Measurements from ENCODE around the gene IGF1R. TPM values are rescaled to one million over a fixed set of nuclear protein-coding genes. Genes with fewer than 3 reads are reported as not detected.

IGF1R gene
- total and polyA plus RNA-seq, 2 of the 13 experiments (the other 11 are each of a cell fraction or from before 2014, with no cell fraction given), result 15.9 to 18.4 TPM

- peak; percentile 84 for TF ChIP-seq FOSL2 (CRISPR knock-in tag; IDR thresholded peaks at IDR 0.05)
- TF ChIP-seq JUNB (CRISPR knock-in tag; IDR thresholded peaks at IDR 0.05; ENCODE audit: borderline replicate concordance), result no peak
- TF ChIP-seq ZFP36L1 (CRISPR knock-in tag; IDR thresholded peaks at IDR 0.05), result no peak
- no peak for TF ChIP-seq NFYB (CRISPR knock-in tag; IDR thresholded peaks at IDR 0.05)
- peak; percentile 52; the same call in 1 of the 2 replicates for TF ChIP-seq BRCA1 (CRISPR knock-in tag; IDR thresholded peaks at IDR 0.05)
- peak; percentile 29; the same call in 1 of the 2 replicates for TF ChIP-seq NR2F6 (IDR thresholded peaks at IDR 0.05)
- peak; percentile 68 for TF ChIP-seq NR2F6 (CRISPR knock-in tag; IDR thresholded peaks at IDR 0.05)
- TF ChIP-seq MIXL1 (CRISPR knock-in tag; IDR thresholded peaks at IDR 0.05), result peak; percentile 87
- no peak for TF ChIP-seq ZNF605 (CRISPR knock-in tag; IDR thresholded peaks at IDR 0.05)
- TF ChIP-seq ZNF543 (CRISPR knock-in tag; IDR thresholded peaks at IDR 0.05), result no peak
- TF ChIP-seq ZNF414 (CRISPR knock-in tag; IDR thresholded peaks at IDR 0.05), result no peak
- no peak for TF ChIP-seq RNF2 (conservative IDR thresholded peaks at IDR 0.05; ENCODE audit: low read depth)
- TF ChIP-seq RERE (CRISPR knock-in tag; IDR thresholded peaks at IDR 0.05; ENCODE audit: low read depth), result peak; percentile 84
- no peak for TF ChIP-seq MED13 (CRISPR knock-in tag; IDR thresholded peaks at IDR 0.05)
- TF ChIP-seq ZUFSP (CRISPR knock-in tag; IDR thresholded peaks at IDR 0.05; ENCODE audit: borderline replicate concordance), result no peak
- peak; percentile 57 for TF ChIP-seq PAXIP1 (CRISPR knock-in tag; conservative IDR thresholded peaks at IDR 0.05)
- TF ChIP-seq ZBTB8A (CRISPR knock-in tag; IDR thresholded peaks at IDR 0.05; ENCODE audit: borderline replicate concordance, low read depth), result no peak
- peak; percentile 69; the same call in 1 of the 2 replicates for TF ChIP-seq ZNF746 (CRISPR knock-in tag; IDR thresholded peaks at IDR 0.05)
These were observed 164.5 kb downstream of the IGF1R start (continued) for GRCh38 chr15:98812716-98813446.
